Skeletal muscle satellite cell (primary cell): ENCODE results near the gene DRICH1.
"Not testable (repeated sequence)": the region's sequence is repeated elsewhere in the genome, so short reads cannot be mapped to it uniquely, and the experiment has no call there.

ENCODE experiments used
- H3K27me3 ChIP-seq: 2 replicates; pipeline ENCODE4 v1.7.0; 2013; ENCODE audit warnings: low read length; ENCODE audit not compliant: control insufficient read depth, insufficient read depth
- H3K36me3 ChIP-seq: 2 replicates; pipeline ENCODE4 v1.7.0; 2013; ENCODE audit warnings: mild to moderate bottlenecking, control low read depth, low read length; ENCODE audit not compliant: insufficient read depth
- H3K4me1 ChIP-seq: 2 replicates; pipeline ENCODE4 v1.7.0; 2013; ENCODE audit warnings: low read length; ENCODE audit not compliant: control insufficient read depth, insufficient read depth
- H3K4me2 ChIP-seq: 2 replicates; pipeline ENCODE4 v1.7.0; 2013; ENCODE audit warnings: mild to moderate bottlenecking, low read length
- H3K4me3 ChIP-seq: 2 replicates; pipeline ENCODE4 v1.7.0; 2013; ENCODE audit warnings: low read length
- H3K9ac ChIP-seq: 2 replicates; pipeline ENCODE4 v1.7.0; 2013; ENCODE audit warnings: mild to moderate bottlenecking, low read depth, low read length, moderate library complexity
- H3K9me3 ChIP-seq: replicated peaks from 2 replicates; pipeline ENCODE4 v1.7.0; 2013; ENCODE audit warnings: mild to moderate bottlenecking, control low read depth, low read length

Gene DRICH1

DNA sequence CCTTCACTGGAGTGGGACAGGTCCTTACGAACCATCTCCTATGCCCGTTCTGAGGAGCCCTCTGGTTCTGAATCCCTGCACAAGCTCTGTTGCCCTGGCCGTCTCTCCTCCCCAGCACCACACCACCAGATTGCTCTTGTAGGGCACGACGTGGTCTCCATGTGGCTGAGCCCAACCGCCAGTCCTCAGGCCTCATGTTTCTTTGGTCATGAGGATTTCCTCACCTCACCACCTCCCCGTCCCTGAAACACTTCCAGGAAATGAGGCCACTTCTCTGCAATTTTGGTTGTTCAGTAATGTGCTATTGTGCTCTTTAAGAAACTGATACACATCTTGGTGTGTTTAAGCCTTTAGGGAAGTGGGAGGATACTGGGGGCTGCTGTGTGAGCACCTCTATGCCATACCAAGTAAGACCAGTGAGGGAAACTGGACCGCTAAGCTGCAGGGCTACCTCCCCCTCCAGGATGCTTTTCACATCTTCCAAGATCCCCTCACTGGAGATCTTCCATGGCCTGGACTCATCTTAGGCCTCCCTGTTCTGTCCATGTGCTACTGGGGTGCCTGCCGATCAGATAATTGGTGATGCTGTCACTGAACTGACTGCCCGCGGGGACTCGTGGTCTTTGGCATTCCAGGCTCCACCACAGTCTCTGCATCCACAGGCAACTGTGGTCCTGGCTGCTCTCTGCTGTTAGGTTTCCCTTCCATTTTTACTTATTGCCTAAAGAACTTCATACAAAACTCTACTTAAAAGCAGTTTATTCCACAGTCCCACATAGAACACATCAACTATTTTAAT is 21.9 kb downstream of the DRICH1 start:
- Histone ChIP-seq H3K27me3 (no peaks in the 10 kb centered on the region), H3K36me3 (no peaks in the 10 kb centered on the region), H3K9me3 (no peaks in the 10 kb centered on the region), H3K4me3 (no peak overlapping the region), H3K4me2 (no peak overlapping the region), H3K4me1 (no peaks in the 10 kb centered on the region), H3K9ac (no peak overlapping the region)

DNA sequence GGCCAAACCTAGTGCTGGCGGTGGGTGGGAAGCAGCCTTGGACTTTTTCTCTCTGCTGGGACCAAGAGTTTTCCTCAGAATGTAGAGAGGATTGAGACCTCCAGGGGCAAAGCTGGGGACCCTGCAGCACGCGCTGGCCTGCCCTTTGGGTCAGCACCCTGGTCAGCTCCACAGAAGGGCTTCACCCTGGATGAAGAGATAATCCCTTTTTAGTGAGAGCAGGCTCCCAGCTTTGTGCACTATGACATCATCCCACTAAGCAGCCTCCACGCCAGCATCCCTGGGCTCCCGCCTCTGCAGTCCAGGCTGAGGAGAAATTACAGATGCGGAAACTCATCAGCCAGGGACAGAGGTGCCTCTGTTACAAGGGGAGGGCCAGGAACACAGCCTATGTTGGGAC is 23.5 kb downstream of the DRICH1 start:
- H3K9me3 ChIP-seq: no peaks in the 10 kb centered on the region
- H3K36me3 ChIP-seq: no peaks in the 10 kb centered on the region
- H3K4me1 ChIP-seq: no peaks in the 10 kb centered on the region
- no peak overlapping the region for H3K4me3 ChIP-seq
- peaks cover 7% of the 10 kb centered on the region for H3K27me3 ChIP-seq
- no peak overlapping the region for H3K4me2 ChIP-seq
- H3K9ac ChIP-seq: no peak overlapping the region

DNA sequence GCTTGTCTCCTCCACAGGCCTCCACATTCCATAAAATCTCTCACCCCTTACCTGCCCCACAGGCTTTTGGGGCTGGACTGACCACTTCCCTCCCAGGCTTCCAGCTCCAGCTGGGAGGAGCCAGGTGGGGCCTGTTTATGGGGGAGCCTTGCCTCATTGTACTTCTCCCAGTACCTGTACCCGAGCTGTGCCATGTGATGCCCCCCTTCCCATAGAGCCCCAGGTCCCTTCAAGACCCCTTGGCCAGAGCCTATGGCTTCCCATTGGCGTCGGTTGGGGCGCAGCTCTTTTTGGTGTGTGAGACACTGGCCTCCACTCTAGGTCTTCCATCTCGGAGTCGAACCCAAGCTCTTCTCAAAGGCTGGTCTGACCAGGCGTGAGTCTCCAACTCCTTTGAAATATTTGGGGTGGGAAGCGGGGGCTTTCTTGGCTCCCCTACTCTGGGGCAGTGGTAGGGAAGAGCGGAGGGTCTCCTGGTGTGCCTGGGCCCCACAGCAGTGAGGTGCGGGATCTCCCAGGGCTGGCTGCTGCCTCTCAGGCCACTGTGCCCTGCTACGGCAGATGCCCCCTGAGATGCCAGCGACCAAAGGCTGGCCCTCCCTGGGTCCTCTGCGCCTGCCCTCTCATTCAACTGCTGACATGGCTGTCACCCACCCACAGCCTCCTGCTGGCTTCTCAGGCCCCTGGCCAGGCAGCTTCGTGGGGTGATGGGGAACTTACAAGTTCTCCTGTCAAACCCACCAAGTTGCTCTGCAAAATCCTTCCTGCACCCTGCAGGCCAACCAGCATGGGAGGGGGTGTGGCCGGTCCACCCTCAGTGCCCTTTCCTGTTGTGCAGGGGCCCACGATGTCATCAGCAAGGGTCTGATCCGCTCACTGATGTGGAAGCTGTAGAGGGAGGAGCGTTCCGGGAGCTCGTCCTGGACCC is 25.7 kb downstream of the DRICH1 start:
- Histone ChIP-seq H3K9me3 (no peaks in the 10 kb centered on the region), H3K9ac (no peak overlapping the region), H3K27me3 (peaks cover 8% of the 10 kb centered on the region), H3K4me1 (no peaks in the 10 kb centered on the region), H3K36me3 (no peaks in the 10 kb centered on the region), H3K4me3 (no peak overlapping the region), H3K4me2 (no peak overlapping the region)

DNA sequence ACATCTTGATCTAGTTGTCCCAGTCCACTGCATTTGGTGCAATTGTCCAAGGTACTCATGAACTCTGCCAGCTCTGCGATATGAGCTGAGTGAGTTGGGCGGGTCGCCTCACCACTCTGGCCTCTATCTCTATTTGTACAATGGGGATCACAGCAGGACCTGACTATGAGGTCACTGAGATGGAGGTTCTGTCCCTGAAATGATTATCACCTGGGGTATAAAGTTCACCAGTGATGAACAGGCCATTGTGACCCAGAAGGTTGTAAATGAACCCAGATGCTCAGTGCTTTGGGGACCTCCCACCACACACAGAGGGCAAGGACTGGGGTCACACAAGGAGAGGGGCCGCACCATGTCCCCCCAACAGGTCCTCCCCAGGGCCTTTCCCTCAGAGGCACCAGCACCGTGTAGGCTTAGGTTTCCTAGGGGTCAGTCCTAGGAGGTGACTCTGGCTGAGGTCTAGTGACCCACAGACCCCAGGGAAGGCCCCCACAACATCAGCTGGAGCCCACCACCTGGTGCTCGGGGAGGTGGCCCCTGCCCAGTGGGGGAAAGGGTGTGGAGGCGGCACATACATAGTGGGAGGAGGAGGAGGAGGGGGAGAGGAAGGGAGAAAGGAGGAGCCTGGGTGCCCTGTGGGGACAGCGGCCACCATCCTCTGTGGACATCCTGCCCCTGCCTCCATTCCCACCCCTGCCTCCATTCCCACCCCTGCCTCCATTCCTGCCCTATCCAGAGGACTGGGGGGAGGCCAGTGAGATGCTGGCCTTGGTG is 27.0 kb downstream of the DRICH1 start:
- H3K9ac ChIP-seq: no peak overlapping the region
- H3K36me3 ChIP-seq: no peaks in the 10 kb centered on the region
- no peak overlapping the region for H3K4me2 ChIP-seq
- no peak overlapping the region for H3K4me3 ChIP-seq
- H3K9me3 ChIP-seq: no peaks in the 10 kb centered on the region
- H3K27me3 ChIP-seq: peaks cover 8% of the 10 kb centered on the region
- H3K4me1 ChIP-seq: no peaks in the 10 kb centered on the region

DNA sequence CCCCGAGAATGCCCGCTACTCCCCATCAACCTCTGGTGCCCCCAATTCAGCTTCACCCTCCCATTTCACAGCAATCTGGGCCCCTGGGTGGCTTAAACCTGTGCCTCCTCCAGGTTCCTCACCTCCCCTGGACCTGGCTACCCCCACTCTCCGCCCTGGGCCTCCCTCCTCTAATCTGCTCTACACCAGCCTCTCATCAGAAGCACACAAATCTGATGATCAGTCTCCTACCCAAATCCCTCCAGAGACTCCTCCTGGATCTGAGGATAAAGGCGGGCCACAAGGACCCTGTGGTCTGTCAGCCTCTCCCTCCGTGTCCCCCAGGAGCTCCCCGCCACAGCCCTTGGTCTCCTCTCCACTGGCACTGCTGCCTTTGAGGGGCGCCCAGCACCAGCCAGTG is 28.9 kb downstream of the DRICH1 start:
- Histone ChIP-seq H3K27me3 (peaks cover 8% of the 10 kb centered on the region), H3K4me3 (no peak overlapping the region), H3K9ac (no peak overlapping the region), H3K36me3 (no peaks in the 10 kb centered on the region), H3K4me1 (no peaks in the 10 kb centered on the region), H3K9me3 (no peaks in the 10 kb centered on the region), H3K4me2 (no peak overlapping the region)

DNA sequence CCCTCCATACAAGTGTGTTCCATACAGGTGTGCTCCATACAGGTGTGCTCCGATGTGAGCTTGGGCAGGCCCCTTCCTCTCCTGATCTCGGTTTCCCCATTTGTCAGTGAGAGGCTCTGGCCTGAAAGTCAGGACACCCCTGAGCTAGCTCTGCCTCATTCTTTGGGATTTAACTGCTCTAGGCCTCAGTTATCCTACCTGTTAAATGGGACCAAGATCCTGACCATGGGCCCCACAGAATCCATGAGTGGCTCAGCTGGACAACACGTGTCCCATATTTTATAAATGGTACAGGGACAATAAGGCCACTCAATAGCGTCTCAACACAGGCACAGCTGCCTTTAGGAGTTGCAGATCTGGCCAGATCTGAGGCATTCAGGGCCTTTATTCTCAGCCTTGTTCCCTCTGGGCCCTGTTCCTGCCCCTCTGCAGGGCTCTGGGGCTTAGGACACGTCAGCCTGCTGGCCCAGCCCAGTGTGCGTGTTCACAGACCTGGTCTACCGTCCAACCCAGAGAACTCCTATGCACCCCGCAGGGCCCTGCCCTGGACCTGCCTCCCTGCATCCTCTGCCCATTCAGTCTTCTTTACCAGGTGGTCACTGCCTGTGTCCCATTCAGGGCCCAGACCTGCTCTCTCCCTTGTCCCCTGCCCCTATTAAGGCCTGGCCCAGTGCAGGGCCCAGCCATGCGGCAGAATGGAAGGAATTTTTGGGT is 33.2 kb downstream of the DRICH1 start:
- H3K4me3 ChIP-seq: no peak overlapping the region
- no peaks in the 10 kb centered on the region for H3K36me3 ChIP-seq
- no peaks in the 10 kb centered on the region for H3K9me3 ChIP-seq
- no peak overlapping the region for H3K4me2 ChIP-seq
- no peak overlapping the region for H3K9ac ChIP-seq
- H3K27me3 ChIP-seq: peaks cover 12% of the 10 kb centered on the region
- no peaks in the 10 kb centered on the region for H3K4me1 ChIP-seq

DNA sequence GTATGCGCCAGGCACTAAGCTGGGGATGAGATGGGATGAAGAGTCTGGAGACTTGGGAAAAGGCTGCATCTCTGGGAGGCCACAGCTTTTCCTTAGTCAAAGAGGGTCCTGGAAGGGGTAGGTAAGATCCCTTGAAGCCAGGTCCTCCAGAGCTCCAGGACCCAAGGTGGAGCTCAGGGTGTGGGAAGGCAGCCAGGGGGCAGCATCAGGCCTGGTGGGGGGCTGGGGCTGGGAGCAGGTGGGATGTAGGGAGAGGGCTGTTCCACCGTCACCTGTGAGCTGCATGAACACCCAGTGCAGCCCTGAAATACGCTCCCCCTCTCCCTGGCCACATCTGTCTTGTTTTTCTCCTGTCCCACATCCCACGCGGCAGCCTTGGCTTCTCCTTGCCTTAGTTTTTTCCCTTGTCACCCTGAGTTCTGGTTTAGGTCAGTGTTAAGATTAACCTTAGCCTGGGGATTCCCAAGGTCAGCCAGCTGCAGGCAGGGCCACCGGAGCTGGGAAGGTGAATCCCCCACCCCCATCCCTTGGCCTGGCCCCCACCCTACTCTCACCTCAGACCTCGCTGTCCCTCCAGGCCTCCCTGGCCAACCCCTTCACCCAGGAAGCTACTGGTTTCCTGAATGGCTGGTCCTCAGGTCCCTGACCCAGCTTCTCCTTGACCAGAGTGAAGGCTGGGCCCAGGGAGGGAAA is 34.4 kb downstream of the DRICH1 start:
- not testable (repeated sequence) for H3K4me3 ChIP-seq, H3K27me3 ChIP-seq, H3K4me1 ChIP-seq, H3K4me2 ChIP-seq, H3K36me3 ChIP-seq, H3K9ac ChIP-seq, H3K9me3 ChIP-seq

DNA sequence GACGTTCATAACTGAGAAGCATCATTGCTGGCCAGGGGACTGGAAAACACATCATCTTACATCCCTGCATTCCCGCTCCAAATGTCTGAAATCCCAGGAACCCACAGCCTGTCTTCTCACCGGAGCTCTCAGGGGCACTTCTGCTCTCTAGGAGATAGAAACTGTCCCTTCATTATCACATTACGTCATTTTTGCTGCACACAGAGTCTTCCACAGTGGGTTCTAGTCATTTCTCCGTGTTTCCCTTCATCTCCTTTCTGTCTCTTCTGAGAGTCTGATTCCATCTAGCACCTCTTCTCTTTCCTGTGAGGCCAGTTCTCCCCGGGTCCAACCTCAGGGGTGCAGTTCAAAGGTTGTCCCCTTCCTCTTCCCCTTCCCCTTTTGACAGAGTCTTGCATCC is 36.2 kb downstream of the DRICH1 start:
- not testable (repeated sequence) for H3K4me3 ChIP-seq, H3K9me3 ChIP-seq, H3K36me3 ChIP-seq, H3K4me2 ChIP-seq, H3K9ac ChIP-seq, H3K4me1 ChIP-seq
- H3K27me3 ChIP-seq: peaks cover 14% of the 10 kb centered on the region

DNA sequence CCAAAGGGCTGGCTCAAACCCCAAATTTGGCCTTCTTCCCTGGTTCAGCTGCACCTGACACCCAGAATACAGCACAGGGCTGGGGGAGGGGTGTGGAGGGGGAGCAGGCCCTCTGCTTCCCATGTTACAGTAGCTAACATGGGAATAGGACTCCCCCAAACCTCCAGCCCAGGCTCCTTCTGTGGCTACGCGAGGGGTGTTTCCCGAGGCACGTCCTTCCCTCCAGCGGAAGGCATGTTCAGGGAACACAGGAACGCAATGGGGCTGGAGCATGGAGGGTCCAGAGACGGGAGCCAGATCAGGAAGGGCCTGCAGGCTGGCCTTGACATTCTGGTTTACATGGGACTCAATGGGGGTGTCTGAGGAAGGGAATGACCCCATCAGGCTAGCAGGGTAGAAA is 40.3 kb downstream of the DRICH1 start:
- no peaks in the 10 kb centered on the region for H3K36me3 ChIP-seq
- H3K9me3 ChIP-seq: no peaks in the 10 kb centered on the region
- peaks cover 14% of the 10 kb centered on the region for H3K27me3 ChIP-seq
- H3K4me2 ChIP-seq: no peak overlapping the region
- no peak overlapping the region for H3K4me3 ChIP-seq
- H3K9ac ChIP-seq: no peak overlapping the region
- H3K4me1 ChIP-seq: no peaks in the 10 kb centered on the region

DNA sequence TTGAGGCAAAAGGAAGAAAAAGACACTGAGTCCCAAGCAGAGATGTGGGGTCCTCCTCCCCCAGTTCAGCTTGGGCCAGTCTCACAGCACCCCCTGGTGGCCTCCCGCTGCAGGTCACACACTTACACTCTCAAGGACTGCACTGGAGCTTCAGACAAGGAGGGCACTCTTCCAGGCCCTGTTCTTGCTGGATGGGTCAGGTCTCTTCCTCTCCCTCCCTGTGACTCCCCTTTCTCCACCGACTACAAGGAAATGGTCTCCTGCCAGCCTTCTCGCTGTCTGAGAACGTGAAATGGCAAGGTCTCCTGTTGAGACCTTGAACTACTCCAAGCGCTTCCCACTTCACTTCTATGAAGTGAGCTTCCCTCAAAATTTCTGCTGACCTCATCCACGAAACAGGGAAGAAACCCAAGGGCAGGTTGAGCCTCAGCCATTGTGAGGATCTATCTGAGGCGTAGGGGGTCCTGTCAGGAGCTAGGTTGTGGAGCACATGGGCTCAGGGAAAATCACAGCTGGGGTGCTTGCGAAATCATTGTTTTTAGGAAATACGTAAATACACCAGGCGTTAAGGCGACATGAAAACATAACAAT is 40.8 kb downstream of the DRICH1 start:
- no peak overlapping the region for H3K4me3 ChIP-seq
- H3K4me1 ChIP-seq: no peaks in the 10 kb centered on the region
- H3K9ac ChIP-seq: no peak overlapping the region
- H3K36me3 ChIP-seq: no peaks in the 10 kb centered on the region
- H3K9me3 ChIP-seq: no peaks in the 10 kb centered on the region
- peaks cover 11% of the 10 kb centered on the region for H3K27me3 ChIP-seq
- H3K4me2 ChIP-seq: no peak overlapping the region
